Activated CD4-positive, alpha-beta T cell treated with anti-CD3 and anti-CD28 coated beads for 4 hours (primary cell): ENCODE data around the gene SRC.

Experiments used
- DNase-seq, 2 donors: peaks; one replicate each; pipeline ENCODE4 v3.0.0-alpha.2; 2020

SRC gene

DNA sequence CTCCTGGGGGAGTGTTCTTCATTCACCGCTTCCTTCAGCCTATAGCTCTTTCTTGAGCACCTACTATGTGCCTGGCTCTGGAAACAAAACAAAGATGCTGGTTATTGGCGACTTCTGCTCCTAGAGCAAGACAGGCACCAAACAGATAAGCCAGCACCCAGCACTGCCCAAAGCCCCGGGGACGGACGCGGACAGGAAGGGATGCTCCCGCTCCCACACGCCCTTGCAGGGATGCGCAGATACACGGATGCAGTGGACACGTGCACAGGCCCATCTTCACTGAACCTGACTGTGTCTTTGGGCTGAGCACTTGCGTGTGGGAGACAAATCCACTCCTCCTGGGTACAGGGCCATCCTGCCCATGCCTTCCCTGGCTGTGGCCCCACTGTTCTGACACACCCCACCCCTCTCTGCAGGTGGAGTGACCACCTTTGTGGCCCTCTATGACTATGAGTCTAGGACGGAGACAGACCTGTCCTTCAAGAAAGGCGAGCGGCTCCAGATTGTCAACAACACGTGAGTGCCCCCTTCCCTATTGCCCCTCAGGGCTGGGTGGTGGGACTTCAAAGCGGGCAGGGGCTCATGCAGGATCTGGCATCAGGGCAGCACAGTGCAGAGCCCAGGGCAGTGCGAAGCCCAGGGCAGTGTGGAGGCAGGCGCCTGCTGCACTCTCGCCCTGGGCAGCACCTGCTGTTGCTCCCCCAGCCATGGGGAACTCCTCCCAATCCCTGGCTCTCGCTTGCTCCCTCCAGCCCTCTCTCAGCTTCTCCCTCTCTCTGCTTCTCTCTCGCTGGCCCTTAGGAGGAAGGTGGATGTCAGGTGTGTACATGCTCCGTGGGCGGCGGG is 39.9 kb downstream of the SRC start:
- DNase-seq: no peak

- no peak for DNase-seq
Observed at GRCh38 chr20:37386505-37387251, 40.7 kb downstream of the SRC start.

- no peak for DNase-seq
Observed at GRCh38 chr20:37387519-37388269, 41.8 kb downstream of the SRC start.

- no peak for DNase-seq
Observed at GRCh38 chr20:37388831-37389230, 42.9 kb downstream of the SRC start.

DNA sequence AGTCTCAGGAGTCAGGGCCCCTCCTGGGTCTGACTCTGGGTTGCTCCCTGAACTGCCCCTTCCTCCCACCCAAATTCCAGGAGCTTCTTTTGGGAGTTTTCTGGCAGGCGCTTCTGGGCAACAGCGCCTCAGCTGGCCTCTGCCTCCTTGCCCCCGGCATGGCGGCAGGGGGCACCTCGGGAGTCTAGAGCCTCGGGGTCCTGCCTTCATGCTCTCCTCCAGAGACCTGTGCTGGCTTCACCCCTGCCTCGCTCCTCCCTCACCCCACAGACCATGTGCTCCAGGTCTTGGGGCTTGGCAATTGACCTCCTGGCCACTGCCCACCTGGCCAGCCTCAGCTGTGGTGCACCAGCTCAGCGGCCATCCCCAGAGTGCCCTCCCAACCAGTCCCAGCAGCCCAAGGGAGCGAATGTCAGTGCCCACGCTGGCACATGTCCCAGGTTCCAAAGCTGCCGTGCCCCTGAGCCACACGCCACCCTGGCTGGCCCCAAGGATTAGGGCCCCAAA is 43.4 kb downstream of the SRC start:
- no peak for DNase-seq

GRCh38 chr20:37389844-37390275 is 43.9 kb downstream of the SRC start:
- DNase-seq: no peak

DNA sequence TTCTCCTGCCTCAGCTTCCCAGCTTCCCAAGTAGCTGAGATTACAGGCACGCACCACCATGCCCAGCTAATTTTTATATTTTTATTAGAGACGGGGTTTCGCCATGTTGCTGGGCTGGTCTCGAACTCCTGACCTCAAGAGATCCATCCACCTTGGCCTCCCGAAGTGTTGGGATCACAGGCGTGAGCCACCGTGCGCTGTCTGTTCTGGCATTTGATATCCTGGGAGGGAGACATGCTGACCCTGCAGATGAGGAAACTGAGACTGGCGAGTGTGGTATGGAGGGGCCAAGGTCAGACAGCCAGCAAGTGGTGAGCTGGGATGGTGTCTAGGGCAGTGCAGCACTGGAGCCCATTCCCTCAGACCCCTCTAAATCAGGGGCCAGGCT is 44.6 kb downstream of the SRC start:
- no peak for DNase-seq

GRCh38 chr20:37390891-37391525 is 45.1 kb downstream of the SRC start:
- no peak for DNase-seq

DNA sequence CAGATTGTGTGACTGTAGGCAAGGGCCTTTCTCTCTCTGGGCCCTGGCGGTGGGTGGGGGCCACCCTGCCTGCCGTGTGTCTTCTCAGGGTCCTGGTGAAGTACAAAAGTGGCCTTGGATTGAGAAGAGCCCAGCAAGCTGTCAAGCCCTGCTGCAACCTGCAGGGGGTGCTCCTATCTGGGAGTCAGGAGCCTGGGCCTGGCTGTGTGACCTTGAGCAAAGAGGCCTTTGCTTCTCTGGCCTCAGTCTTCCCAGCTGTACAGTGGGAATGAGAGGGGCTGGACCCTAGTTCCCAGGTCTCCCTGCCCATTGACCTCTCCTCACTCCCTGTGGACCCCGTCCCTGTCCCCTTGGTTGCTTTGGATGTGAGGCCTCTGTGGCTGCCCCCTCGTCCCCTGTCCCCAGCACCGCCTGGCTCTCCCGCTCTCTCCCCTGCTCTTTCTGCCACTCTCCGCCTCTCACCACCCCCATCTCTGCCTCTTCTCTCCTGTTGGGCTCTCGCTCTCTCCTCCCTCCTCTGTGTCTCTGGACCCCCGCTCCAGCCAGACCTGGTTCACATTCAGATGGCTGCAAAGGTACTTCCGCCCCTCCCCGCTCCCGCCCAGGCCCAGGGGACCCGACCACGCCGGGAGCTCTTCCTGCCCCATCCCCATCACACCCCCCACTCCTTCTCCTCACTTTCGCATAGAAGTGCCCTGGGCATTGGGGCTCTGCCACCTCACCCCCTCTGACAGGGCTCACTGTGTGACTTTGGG is 46.7 kb downstream of the SRC start:
- DNase-seq: no peak

DNA sequence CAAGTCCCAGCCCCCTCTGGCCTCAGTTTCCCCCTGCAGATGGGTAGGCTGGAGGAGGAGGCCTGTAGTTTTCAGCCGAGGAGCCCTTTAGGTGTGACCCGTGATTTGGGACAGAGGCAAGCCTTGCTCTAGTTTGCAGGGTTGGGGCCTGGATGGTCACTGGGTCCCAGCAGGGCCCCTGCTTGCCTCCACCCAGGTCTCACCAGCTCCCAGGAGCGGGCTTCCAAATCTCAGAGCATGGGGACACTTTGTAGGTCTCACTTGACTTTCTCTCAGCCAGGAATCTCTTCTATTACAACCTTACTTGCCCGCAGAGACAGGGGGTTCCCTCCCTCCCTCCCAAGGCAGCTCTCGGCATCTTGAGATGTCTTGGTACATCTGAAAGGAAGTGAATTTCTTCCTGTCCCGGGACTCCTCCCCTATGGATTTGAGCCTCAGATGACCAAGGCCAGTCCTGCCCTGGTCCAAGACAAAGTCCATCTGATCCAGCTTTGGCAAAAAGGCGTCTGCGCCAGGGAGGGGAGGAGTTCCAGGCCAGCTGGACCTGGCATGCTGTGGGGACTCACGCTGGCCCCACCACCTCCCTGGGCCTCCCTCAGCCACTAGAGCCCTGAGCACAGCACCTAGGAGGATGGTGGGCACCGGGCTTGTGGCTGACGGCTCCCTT is 47.4 kb downstream of the SRC start:
- no peak for DNase-seq

DNA sequence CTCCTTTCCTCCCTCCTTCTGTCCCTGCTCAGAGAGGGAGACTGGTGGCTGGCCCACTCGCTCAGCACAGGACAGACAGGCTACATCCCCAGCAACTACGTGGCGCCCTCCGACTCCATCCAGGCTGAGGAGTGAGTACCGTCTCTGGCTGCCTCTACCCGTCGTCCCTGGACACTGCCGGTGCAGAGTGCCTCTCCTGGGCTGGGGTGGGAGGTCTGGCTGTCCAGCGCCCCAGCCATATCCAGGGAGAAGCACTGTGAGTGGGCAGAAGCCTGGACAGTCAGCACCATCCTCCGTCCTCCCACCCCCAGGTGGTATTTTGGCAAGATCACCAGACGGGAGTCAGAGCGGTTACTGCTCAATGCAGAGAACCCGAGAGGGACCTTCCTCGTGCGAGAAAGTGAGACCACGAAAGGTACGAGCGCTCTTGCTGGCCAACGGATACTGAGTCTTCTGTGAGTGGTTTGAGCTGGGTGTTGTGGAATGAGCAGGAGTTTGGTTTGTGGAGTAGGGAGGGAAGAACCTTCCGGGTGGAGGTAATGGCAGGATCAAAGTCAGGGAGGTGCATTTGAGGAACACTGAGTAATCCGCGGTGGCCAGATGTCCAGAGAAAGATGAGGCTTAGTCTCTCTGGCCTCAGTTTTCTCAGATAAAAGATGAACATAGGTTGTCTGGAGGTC is 48.1 kb downstream of the SRC start:
- DNase-seq: no peak

GRCh38 chr20:37394543-37395409 is 48.8 kb downstream of the SRC start:
- no peak for DNase-seq

DNA sequence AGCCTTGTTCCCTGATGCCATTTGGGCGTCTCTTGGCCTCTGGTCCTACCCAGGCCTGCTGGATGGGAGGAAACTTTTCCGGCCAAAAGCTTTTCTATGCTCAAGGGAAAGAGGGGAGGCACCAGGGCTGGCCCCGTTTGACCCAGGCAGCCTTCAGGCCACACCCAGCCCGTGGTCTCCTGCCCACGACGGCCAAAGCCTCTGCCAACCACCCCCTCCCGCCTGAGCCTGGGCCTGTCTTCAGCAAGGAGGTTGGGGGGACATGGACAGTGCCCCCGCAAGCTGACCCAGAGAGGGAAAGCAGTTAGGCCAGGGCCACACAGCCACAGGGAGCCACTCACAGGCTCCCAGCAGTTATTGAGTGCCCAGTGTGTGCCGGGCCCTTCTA is 49.5 kb downstream of the SRC start:
- DNase-seq: no peak

GRCh38 chr20:37395921-37396415 is 50.0 kb downstream of the SRC start:
- no peak for DNase-seq

GRCh38 chr20:37396416-37397075 is 50.6 kb downstream of the SRC start:
- DNase-seq: no peak

DNA sequence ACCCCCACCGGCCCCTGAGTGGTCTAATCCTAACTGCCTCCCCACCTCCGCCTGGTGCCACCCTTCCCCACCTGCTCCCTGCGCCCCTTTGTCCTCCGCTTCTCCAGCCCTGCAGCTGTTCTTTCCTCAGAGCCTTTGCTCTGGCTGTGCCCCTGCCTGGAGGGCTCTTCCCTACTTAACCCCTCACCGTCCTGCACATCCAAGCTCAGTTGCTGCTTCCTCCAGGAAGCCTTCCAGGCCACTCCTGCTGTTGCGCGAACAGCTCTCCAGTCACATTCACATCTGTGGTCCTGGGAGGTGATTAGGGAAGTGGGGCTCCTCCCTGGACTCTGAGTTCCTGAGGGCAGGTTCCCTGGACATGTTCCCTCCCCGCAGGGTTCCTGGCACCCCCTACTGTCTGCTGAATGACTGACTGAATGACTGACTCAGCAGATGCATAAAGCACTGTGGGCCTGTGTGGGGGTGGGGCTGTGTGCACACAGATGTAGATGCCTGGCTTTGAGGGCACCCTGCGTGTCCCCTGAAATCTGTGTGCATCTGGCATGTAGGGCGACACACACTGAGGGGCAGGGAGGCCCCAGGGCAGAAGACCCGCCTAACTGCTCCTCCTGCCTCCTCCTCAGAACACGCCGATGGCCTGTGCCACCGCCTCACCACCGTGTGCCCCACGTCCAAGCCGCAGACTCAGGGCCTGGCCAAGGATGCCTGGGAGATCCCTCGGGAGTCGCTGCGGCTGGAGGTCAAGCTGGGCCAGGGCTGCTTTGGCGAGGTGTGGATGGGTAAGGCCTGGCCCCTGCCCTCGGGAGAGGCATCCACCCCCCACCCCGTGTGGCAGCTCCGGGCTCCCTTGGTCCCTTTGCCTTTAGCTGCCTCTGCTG is 51.4 kb downstream of the SRC start:
- DNase-seq: no peak

GRCh38 chr20:37397954-37398749 is 52.2 kb downstream of the SRC start:
- DNase-seq: no peak
